ENCODE measurements around the gene MAN1C1.

DNA sequence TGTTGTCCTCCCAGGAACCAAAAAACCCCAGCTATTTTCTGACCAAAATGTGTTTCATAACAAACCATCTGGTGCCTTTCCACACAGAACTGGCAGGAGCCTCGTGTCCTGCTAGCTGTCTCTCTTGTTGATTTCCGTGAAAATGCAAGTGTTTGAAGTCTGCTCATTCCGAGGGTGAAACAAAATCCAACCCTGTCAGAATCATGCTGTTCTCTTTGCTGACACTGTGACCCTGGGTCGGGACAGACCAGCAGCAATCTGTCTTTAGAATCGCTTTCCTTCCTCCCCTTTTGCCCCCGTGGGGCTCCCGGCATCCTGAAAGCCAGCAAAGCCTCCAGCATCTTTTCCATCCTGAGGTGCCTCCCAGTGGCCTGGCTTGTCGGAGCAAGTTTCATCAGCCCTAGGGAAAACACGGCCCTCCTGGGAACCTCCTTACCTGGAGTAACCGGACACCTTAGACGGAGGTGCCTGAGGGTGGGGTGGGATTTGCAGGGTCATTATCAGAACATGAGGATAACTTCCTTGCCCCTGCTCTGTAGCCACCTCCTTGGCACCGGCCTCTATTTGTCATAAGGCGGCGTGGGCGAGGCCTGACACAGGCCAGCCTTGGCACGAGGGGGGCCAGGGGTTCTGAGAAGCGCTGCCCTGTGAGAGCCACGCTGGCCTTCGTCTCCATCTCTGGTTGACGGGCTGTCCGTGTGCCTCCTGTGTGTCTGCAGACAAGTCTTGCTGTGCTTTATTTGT lies 48.3 kb upstream of the MAN1C1 start:
- TF ChIP-seq, protein P1, sequence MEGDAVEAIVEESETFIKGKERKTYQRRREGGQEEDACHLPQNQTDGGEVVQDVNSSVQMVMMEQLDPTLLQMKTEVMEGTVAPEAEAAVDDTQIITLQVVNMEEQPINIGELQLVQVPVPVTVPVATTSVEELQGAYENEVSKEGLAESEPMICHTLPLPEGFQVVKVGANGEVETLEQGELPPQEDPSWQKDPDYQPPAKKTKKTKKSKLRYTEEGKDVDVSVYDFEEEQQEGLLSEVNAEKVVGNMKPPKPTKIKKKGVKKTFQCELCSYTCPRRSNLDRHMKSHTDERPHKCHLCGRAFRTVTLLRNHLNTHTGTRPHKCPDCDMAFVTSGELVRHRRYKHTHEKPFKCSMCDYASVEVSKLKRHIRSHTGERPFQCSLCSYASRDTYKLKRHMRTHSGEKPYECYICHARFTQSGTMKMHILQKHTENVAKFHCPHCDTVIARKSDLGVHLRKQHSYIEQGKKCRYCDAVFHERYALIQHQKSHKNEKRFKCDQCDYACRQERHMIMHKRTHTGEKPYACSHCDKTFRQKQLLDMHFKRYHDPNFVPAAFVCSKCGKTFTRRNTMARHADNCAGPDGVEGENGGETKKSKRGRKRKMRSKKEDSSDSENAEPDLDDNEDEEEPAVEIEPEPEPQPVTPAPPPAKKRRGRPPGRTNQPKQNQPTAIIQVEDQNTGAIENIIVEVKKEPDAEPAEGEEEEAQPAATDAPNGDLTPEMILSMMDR (IDR thresholded peaks at IDR 0.05): no peak
- TF ChIP-seq POLR2A (IDR thresholded peaks at IDR 0.05): no peak
- TF ChIP-seq EP300 (IDR thresholded peaks at IDR 0.05): no peak
- TF ChIP-seq POLR2AphosphoS5 (IDR thresholded peaks at IDR 0.05): peak; percentile 25 to 68 (median 32)
